ENCODE measurements around the gene CLIP1. TPM values are rescaled to one million over a fixed set of nuclear protein-coding genes. Genes with fewer than 3 reads are reported as not detected.

The CLIP1 gene
- total and polyA plus RNA-seq, 7 experiments from 2014 or later, result 13.6 to 89.3 (median 56.6) TPM

DNA sequence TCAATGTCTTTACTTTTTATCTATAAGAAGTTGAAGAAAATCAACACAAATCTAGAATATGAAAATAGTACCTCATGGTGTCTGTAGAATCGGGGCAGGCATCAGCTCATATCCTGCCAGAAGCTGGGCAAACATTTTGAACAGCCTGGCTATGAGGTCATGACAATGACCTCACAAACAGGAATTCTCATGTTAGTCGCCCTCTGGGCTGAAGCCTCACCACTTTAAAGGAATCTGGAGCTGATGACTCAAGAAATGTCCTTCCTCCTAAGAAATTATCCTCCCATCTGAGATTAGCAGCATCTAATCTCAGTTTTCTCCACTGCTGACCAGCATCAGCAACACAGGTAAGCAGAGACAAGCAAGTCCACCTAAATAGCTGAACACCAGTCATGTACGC, 27.1 kb downstream of the CLIP1 start:
- ChIA-PET CTCF (interaction anchor here (0.7 to 12.1 kb wide), 2 partner anchors 76 to 805 kb away, joined by 3 to 223 read pairs; no protein-coding TSS in a partner anchor), POLR2A (interaction anchor here (0.6 to 0.8 kb wide), 2 partner anchors 18 to 154 kb away, joined by 3 read pairs; no protein-coding TSS in a partner anchor)
- peaks cover 0 to 2% (median 0%) of the 10 kb centered on the region in 3 experiments for H3K36me3 ChIP-seq (ENCODE audit: control insufficient read depth in 2 of 3, insufficient read depth in 3 of 3, low read length in 3 of 3)
- H3K4me1 Mint-ChIP-seq, result peaks cover 22 to 68% (median 52%) of the 10 kb centered on the region in 7 donors
- H3K27ac Mint-ChIP-seq, result peak overlapping the region in 8 of 9 donors; percentile 84 to 98 (median 94)
- no peaks in the 10 kb centered on the region for H3K27me3 Mint-ChIP-seq
- peaks cover 0 to 6% (median 0%) of the 10 kb centered on the region in 5 donors for H3K36me3 Mint-ChIP-seq
- no peaks in the 10 kb centered on the region for H3K9me3 ChIP-seq (ENCODE audit: control insufficient read depth in 2 of 3, low read length in 3 of 3)
- peak overlapping the region in 3 of 10 donors; percentile 10 to 55 (median 27) for H3K4me3 Mint-ChIP-seq
- no peaks in the 10 kb centered on the region for H3K27me3 ChIP-seq (ENCODE audit: control insufficient read depth in 2 of 2, insufficient read depth in 2 of 2, low read length in 2 of 2)
- H3K4me3 ChIP-seq (ENCODE audit: low read length), result no peak overlapping the region
- peak overlapping the region; percentile 40 for H3K27ac ChIP-seq (ENCODE audit: low read depth, low read length)
- peaks cover 0 to 24% of the 10 kb centered on the region in 2 donors for H3K4me1 ChIP-seq (ENCODE audit: control insufficient read depth in 2 of 2, insufficient read depth in 2 of 2, low read length in 2 of 2)
- DNase-seq (no peak), ATAC-seq (no peak)
- H3K9me3 Mint-ChIP-seq, result no peaks in the 10 kb centered on the region
- intact Hi-C loops (cut with micrococcal nuclease), result no loop called here

GRCh38 chr12:122394626-122395194, 27.8 kb downstream of the CLIP1 start:
- Histone ChIP-seq H3K4me3 (ENCODE audit: low read length) (no peak overlapping the region), H3K36me3 (ENCODE audit: control insufficient read depth in 2 of 3, insufficient read depth in 3 of 3, low read length in 3 of 3) (peaks cover 0 to 2% (median 0%) of the 10 kb centered on the region in 3 experiments), H3K4me1 (ENCODE audit: control insufficient read depth in 2 of 2, insufficient read depth in 2 of 2, low read length in 2 of 2) (peaks cover 0 to 20% of the 10 kb centered on the region in 2 donors), H3K27me3 (ENCODE audit: control insufficient read depth in 2 of 2, insufficient read depth in 2 of 2, low read length in 2 of 2) (no peaks in the 10 kb centered on the region), H3K9me3 (ENCODE audit: control insufficient read depth in 2 of 3, low read length in 3 of 3) (no peaks in the 10 kb centered on the region), H3K27ac (ENCODE audit: low read depth, low read length) (peak overlapping the region; percentile 40)
- CTCF ChIA-PET, result interaction anchor here (0.7 to 12.1 kb wide), 2 partner anchors 77 to 805 kb away, joined by 3 to 223 read pairs; no protein-coding TSS in a partner anchor
- Mint-ChIP-seq H3K4me1 (peaks cover 22 to 62% (median 46%) of the 10 kb centered on the region in 7 donors), H3K9me3 (no peaks in the 10 kb centered on the region), H3K36me3 (peaks cover 0 to 6% (median 0%) of the 10 kb centered on the region in 5 donors), H3K27me3 (no peaks in the 10 kb centered on the region), H3K4me3 (peak overlapping the region in 3 of 10 donors; percentile 15 to 55 (median 45)), H3K27ac (peak overlapping the region in 8 of 9 donors; percentile 89 to 98 (median 94))
- POLR2A ChIA-PET, result interaction anchor here (0.6 to 0.8 kb wide), 2 partner anchors 17 to 153 kb away, joined by 3 read pairs; no protein-coding TSS in a partner anchor
- ATAC-seq (no peak), DNase-seq (no peak)
- intact Hi-C loops (cut with micrococcal nuclease), result no loop called here

GRCh38 chr12:122393817-122394216, 28.7 kb downstream of the CLIP1 start:
- H3K9me3 Mint-ChIP-seq, result no peaks in the 10 kb centered on the region
- ATAC-seq (peak; percentile 94), DNase-seq (peak in 7 of 9 donors; percentile 55 to 83 (median 73))
- ChIA-PET POLR2A (interaction anchor here (0.9 to 1.2 kb wide), 2 partner anchors 14 to 90 kb away, joined by 3 to 4 read pairs; no protein-coding TSS in a partner anchor), CTCF (interaction anchor here (0.5 to 12.1 kb wide), 2 partner anchors 78 to 935 kb away, joined by 3 to 223 read pairs; no protein-coding TSS in a partner anchor)
- peaks cover 0 to 19% of the 10 kb centered on the region in 2 donors for H3K4me1 ChIP-seq (ENCODE audit: control insufficient read depth in 2 of 2, insufficient read depth in 2 of 2, low read length in 2 of 2)
- peak overlapping the region; percentile 35 to 78 (median 63) for H3K4me3 Mint-ChIP-seq
- intact Hi-C loops (cut with micrococcal nuclease), result no loop called here
- no peak overlapping the region for H3K4me3 ChIP-seq (ENCODE audit: low read length)
- H3K9me3 ChIP-seq (ENCODE audit: control insufficient read depth in 2 of 3, low read length in 3 of 3), result no peaks in the 10 kb centered on the region
- peak overlapping the region; percentile 55 to 98 (median 94) for H3K27ac Mint-ChIP-seq
- H3K27ac ChIP-seq (ENCODE audit: low read depth, low read length), result peak overlapping the region; percentile 64
- peaks cover 0 to 9% (median 0%) of the 10 kb centered on the region in 5 donors for H3K36me3 Mint-ChIP-seq
- no peaks in the 10 kb centered on the region for H3K27me3 Mint-ChIP-seq
- H3K27me3 ChIP-seq (ENCODE audit: control insufficient read depth in 2 of 2, insufficient read depth in 2 of 2, low read length in 2 of 2), result no peaks in the 10 kb centered on the region
- H3K36me3 ChIP-seq (ENCODE audit: control insufficient read depth in 2 of 3, insufficient read depth in 3 of 3, low read length in 3 of 3), result peaks cover 0 to 2% (median 0%) of the 10 kb centered on the region in 3 experiments
- peaks cover 14 to 58% (median 39%) of the 10 kb centered on the region in 7 donors for H3K4me1 Mint-ChIP-seq

DNA sequence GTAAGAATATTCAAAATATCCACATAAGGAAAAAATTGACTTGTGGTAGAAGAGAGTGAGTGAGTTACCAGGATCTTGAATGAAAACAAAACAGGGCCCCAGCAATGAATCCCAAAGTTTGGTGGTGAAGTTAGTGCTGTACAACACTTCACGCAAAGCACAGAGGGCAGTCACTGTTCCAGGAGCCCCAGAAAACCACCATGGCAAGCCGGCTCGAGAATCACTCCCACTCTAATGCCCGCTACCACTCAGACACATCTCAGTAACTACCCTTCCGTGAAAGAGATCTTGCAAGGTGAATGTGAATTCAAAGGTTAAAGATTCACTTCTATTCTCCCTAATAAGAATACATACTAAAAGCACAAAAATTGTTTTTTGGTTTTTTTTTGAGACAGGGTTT, 30.1 kb downstream of the CLIP1 start:
- H3K36me3 Mint-ChIP-seq, result peaks cover 0 to 9% (median 0%) of the 10 kb centered on the region in 5 donors
- H3K4me1 Mint-ChIP-seq, result peaks cover 14 to 58% (median 39%) of the 10 kb centered on the region in 7 donors
- H3K9me3 Mint-ChIP-seq, result no peaks in the 10 kb centered on the region
- H3K4me1 ChIP-seq (ENCODE audit: control insufficient read depth in 2 of 2, insufficient read depth in 2 of 2, low read length in 2 of 2), result peaks cover 0 to 19% of the 10 kb centered on the region in 2 donors
- ATAC-seq (no peak), DNase-seq (no peak)
- H3K36me3 ChIP-seq (ENCODE audit: control insufficient read depth in 2 of 3, insufficient read depth in 3 of 3, low read length in 3 of 3), result peaks cover 0 to 2% (median 0%) of the 10 kb centered on the region in 3 experiments
- CTCF ChIA-PET, result no interaction called here
- H3K27me3 ChIP-seq (ENCODE audit: control insufficient read depth in 2 of 2, insufficient read depth in 2 of 2, low read length in 2 of 2), result no peaks in the 10 kb centered on the region
- H3K9me3 ChIP-seq (ENCODE audit: control insufficient read depth in 2 of 3, low read length in 3 of 3), result no peaks in the 10 kb centered on the region
- peak overlapping the region; percentile 11 for H3K27ac ChIP-seq (ENCODE audit: low read depth, low read length)
- intact Hi-C loops (cut with micrococcal nuclease), result no loop called here
- no peaks in the 10 kb centered on the region for H3K27me3 Mint-ChIP-seq
- H3K4me3 ChIP-seq (ENCODE audit: low read length), result no peak overlapping the region
- peak overlapping the region in 1 of 10 donors; percentile 77 for H3K4me3 Mint-ChIP-seq
- POLR2A ChIA-PET, result no interaction called here
- H3K27ac Mint-ChIP-seq, result peak overlapping the region in 8 of 9 donors; percentile 89 to 98 (median 94)

DNA sequence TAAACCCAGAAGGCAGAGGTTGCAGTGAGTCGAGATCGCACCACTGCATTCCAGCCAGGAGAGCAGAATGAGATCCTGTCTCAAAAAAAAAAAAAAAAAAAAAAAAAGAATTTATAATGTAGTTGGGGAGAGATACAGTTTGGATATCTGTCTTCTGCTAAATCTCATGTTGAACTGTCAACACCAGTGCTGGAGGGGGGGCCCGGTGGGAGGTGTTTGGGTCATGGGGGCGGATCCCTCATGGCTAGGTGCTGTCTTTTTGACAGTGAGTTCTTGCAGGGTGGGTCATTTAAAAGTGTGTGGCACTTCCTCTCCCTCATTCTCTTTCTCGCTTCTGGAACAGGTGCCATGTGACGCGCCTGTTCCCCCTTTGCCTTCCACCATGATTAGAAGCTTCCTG, 32.8 kb downstream of the CLIP1 start:
- no peaks in the 10 kb centered on the region for H3K36me3 ChIP-seq (ENCODE audit: control insufficient read depth in 2 of 3, insufficient read depth in 3 of 3, low read length in 3 of 3)
- peaks cover 0 to 19% of the 10 kb centered on the region in 2 donors for H3K4me1 ChIP-seq (ENCODE audit: control insufficient read depth in 2 of 2, insufficient read depth in 2 of 2, low read length in 2 of 2)
- Mint-ChIP-seq H3K9me3 (peaks cover 0 to 1% (median 0%) of the 10 kb centered on the region in 11 donors), H3K27me3 (no peaks in the 10 kb centered on the region), H3K36me3 (peaks cover 0 to 12% (median 2%) of the 10 kb centered on the region in 5 donors), H3K4me3 (no peak overlapping the region), H3K4me1 (peaks cover 17 to 46% (median 38%) of the 10 kb centered on the region in 7 donors), H3K27ac (peak overlapping the region in 1 of 9 donors; percentile 83)
- ChIA-PET POLR2A (no interaction called here), CTCF (no interaction called here)
- H3K27ac ChIP-seq (ENCODE audit: low read depth, low read length), result no peak overlapping the region
- intact Hi-C loops (cut with micrococcal nuclease), result no loop called here
- ATAC-seq (no peak), DNase-seq (no peak)
- H3K9me3 ChIP-seq (ENCODE audit: control insufficient read depth in 2 of 3, low read length in 3 of 3), result no peaks in the 10 kb centered on the region
- H3K27me3 ChIP-seq (ENCODE audit: control insufficient read depth in 2 of 2, insufficient read depth in 2 of 2, low read length in 2 of 2), result no peaks in the 10 kb centered on the region
- H3K4me3 ChIP-seq (ENCODE audit: low read length), result no peak overlapping the region

GRCh38 chr12:122387887-122388286, 34.6 kb downstream of the CLIP1 start:
- ChIA-PET POLR2A (interaction anchor here (0.6 kb wide), 1 partner anchor 80 kb away, joined by 3 read pairs; no protein-coding TSS in a partner anchor), CTCF (interaction anchor here (1.5 kb wide), 1 partner anchor 12 kb away, joined by 6 read pairs; no protein-coding TSS in a partner anchor)
- ATAC-seq (no peak), DNase-seq (no peak)
- peaks cover 0 to 8% of the 10 kb centered on the region in 2 donors for H3K4me1 ChIP-seq (ENCODE audit: control insufficient read depth in 2 of 2, insufficient read depth in 2 of 2, low read length in 2 of 2)
- no peaks in the 10 kb centered on the region for H3K27me3 Mint-ChIP-seq
- H3K27me3 ChIP-seq (ENCODE audit: control insufficient read depth in 2 of 2, insufficient read depth in 2 of 2, low read length in 2 of 2), result no peaks in the 10 kb centered on the region
- H3K4me1 Mint-ChIP-seq, result peaks cover 9 to 41% (median 23%) of the 10 kb centered on the region in 7 donors
- peaks cover 0 to 12% (median 0%) of the 10 kb centered on the region in 5 donors for H3K36me3 Mint-ChIP-seq
- no peak overlapping the region for H3K27ac Mint-ChIP-seq
- H3K27ac ChIP-seq (ENCODE audit: low read depth, low read length), result no peak overlapping the region
- H3K4me3 ChIP-seq (ENCODE audit: low read length), result no peak overlapping the region
- H3K36me3 ChIP-seq (ENCODE audit: control insufficient read depth in 2 of 3, insufficient read depth in 3 of 3, low read length in 3 of 3), result no peaks in the 10 kb centered on the region
- no peaks in the 10 kb centered on the region for H3K9me3 ChIP-seq (ENCODE audit: control insufficient read depth in 2 of 3, low read length in 3 of 3)
- no peak overlapping the region for H3K4me3 Mint-ChIP-seq
- peaks cover 0 to 1% (median 0%) of the 10 kb centered on the region in 11 donors for H3K9me3 Mint-ChIP-seq
- intact Hi-C loops (cut with micrococcal nuclease), result no loop called here
